Activated CD4-positive, alpha-beta T cell treated with anti-CD3 and anti-CD28 coated beads, Interleukin-2, amount 10 ng/mL, durations not matched to agents 7 days and 5 days (primary cell): Measurements from ENCODE around the gene XXYLT1. TPM values are rescaled to one million over a fixed set of nuclear protein-coding genes. Genes with fewer than 3 reads are reported as not detected.

Experiments
- CTCF ChIA-PET: fragments of 350-600 bp; sonication (Branson Sonifier 250); formaldehyde crosslinking; loops from one replicate; lab custom pipeline; 2021; ENCODE audit warnings: antibody characterized with exemption; lab: Charles Lee
- POLR2A ChIA-PET: fragments of 350-600 bp; sonication (Branson Sonifier 250); formaldehyde crosslinking; loops from one replicate; lab custom pipeline; 2021; ENCODE audit warnings: antibody characterized with exemption; lab: Charles Lee
- DNase-seq: peaks from one replicate; pipeline ENCODE4 v3.0.0-alpha.2; 2020
- H3K27ac Mint-ChIP-seq: one replicate; pipeline ENCODE4 v1.8.0; 2021; ENCODE audit warnings: mild to moderate bottlenecking, moderate library complexity, mixed read lengths
- H3K27me3 Mint-ChIP-seq: one replicate; pipeline ENCODE4 v1.8.0; 2021; ENCODE audit warnings: mixed read lengths
- H3K36me3 Mint-ChIP-seq: one replicate; pipeline ENCODE4 v1.8.0; 2021; ENCODE audit warnings: low read depth, mixed read lengths
- H3K4me1 Mint-ChIP-seq: one replicate; pipeline ENCODE4 v1.8.0; 2021; ENCODE audit warnings: mixed read lengths
- H3K4me3 Mint-ChIP-seq: one replicate; pipeline ENCODE4 v1.8.0; 2021; ENCODE audit warnings: mild to moderate bottlenecking, moderate library complexity, mixed read lengths
- H3K9me3 Mint-ChIP-seq: one replicate; pipeline ENCODE4 v1.8.0; 2021; ENCODE audit warnings: mixed read lengths
- total RNA-seq, 2 experiments: library from RNA; stranded (reverse); gene quantifications; one replicate each; pipeline ENCODE4 v1.2.3, GENCODE V29; 2021

The XXYLT1 gene
- total RNA-seq, 2 experiments from 2014 or later = 7.7 to 7.8 TPM

DNA sequence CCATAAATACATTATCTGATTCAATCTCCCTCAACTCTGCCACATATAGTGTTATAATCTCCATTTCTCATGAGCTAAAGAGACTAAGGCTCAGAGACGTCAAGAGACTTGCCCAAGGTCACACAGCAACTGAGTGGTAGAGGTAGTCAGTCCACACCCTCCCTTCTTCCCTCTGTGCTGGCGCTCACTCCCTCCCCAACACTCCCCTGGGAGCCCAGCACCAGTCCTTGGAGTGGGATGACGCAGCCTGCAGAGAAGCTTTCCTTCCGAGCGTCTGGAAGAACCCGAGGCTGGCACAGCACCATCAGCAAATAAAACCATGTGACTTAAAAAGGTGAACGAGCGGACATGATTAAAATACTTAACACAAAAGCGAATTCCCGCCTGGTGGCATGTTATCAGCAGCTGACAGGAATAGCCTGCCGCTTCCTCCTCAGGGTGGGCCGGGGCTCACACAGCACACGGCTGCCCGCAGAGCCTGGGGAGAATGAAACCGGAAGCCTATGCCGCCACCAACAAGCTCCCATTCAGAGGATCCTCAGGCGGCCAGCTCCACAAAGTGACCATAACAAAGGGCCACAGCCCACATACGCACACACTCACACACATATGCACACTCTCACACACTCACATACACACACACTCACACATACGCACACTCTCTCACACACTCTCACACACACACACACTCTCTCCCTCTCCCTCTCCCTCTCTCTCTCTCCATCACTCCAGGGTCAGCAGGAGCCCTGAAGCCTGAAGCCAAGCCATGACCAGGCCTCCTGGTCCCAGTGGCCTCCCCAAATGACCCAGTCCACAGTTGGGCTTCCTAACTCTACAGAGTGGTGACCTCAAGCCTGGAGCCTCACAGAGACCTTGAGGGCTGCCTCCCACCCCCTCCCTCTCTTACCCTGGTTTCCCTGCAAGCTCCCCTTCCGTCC lies 120.5 kb downstream of the XXYLT1 start:
- Mint-ChIP-seq H3K4me1 (peaks cover 45% of the 10 kb centered on the region), H3K27ac (peak overlapping the region; percentile 78), H3K4me3 (peak overlapping the region; percentile 35), H3K9me3 (no peaks in the 10 kb centered on the region), H3K27me3 (peaks cover 2% of the 10 kb centered on the region), H3K36me3 (no peaks in the 10 kb centered on the region)
- DNase-seq = peak; percentile 37
- ChIA-PET POLR2A (no interaction called here), CTCF (interaction anchor here (0.9 to 1.8 kb wide), 2 partner anchors 19 to 83 kb away, joined by 3 to 5 read pairs; no protein-coding TSS in a partner anchor)

DNA sequence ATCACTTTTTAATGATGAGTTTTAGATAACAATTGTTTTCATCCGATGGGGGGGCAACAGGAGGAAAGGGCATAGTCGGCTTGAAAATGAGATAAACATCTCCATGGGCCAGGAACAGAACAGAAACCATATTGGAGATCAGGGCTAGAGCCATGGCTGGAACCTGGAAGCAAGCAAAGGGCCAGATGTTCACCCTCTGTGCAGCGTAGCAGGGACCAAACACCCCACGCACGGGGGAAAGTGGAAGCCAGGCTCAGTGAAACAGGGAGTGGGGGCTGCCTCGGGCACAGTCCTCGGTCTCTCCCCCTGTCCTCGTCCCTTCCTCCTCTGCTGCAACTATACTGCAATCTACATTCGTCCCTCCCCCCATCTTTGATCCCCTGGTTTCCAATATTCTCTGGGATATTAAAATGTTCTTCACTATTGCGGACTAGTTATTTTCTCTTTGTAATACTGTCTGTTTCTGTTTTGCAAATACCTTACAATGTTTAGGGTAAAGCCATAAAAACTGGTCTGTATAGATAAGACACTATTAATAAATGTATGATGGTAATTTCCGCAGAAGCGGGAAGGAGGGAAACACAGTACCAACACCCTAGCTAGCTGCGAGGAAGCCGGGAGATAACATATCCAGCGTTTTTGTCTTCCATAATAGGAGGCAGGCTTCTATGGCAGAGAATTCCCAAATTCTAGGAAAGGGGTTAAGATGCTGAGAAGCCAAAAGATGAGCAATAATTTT lies 121.5 kb downstream of the XXYLT1 start:
- DNase-seq = no peak
- ChIA-PET POLR2A (no interaction called here), CTCF (interaction anchor here (1.8 kb wide), 1 partner anchor 18 kb away, joined by 5 read pairs; no protein-coding TSS in a partner anchor)
- Mint-ChIP-seq H3K36me3 (no peaks in the 10 kb centered on the region), H3K4me3 (no peak overlapping the region), H3K4me1 (peaks cover 44% of the 10 kb centered on the region), H3K9me3 (no peaks in the 10 kb centered on the region), H3K27me3 (peaks cover 2% of the 10 kb centered on the region), H3K27ac (no peak overlapping the region)

DNA sequence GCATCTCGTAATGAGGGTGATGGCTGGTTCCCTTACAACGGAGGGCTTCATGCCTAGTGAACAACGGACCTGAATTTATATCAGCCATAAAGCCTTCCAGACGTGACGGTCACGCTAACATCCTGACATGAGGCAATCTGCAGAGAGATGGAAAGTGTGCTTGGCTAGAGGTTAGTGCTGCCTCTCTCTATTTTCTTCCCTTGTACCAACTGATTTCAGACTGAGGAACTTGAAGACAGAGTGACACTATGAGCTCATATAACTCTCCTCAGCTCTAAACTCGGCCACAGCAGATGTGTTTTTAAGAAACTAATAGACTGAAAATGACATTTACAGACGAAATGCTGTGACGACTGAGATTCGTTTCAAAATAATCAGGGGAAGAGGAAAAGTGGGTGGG lies 122.4 kb downstream of the XXYLT1 start:
- POLR2A ChIA-PET = no interaction called here
- no peak for DNase-seq
- no peaks in the 10 kb centered on the region for H3K9me3 Mint-ChIP-seq

DNA sequence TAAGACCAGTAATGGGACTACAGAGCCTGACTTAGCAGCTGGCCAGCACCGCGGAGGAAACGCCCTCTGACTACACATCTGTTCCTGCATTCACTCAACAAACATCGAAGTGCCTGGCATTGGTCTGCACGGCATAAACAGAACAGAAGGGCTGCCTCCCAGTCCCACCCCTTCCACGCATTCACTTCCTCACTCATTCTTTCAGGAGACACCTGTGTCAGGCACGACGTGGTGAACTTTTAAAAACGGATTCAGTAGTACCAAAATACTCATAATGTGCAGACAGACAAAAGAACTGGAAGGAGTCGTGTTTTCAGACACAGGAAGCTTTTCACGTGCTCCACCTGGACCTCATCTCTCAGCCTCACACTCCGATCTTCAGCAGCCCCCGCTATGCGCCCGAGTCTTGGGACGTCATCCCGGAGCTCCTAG lies 123.3 kb downstream of the XXYLT1 start:
- POLR2A ChIA-PET = no interaction called here
- peak overlapping the region; percentile 73 for H3K27ac Mint-ChIP-seq
- H3K4me3 Mint-ChIP-seq = peak overlapping the region; percentile 64
- H3K27me3 Mint-ChIP-seq = peaks cover 2% of the 10 kb centered on the region
- no peaks in the 10 kb centered on the region for H3K36me3 Mint-ChIP-seq
- peaks cover 2% of the 10 kb centered on the region for H3K9me3 Mint-ChIP-seq
- CTCF ChIA-PET = interaction anchor here (0.6 to 1.2 kb wide), 2 partner anchors 17 to 1576 kb away, joined by 3 to 4 read pairs; no protein-coding TSS in a partner anchor
- H3K4me1 Mint-ChIP-seq = peaks cover 42% of the 10 kb centered on the region
- peak; percentile 60 for DNase-seq

More for the DNA sequence above, 122.4 kb downstream of the XXYLT1 start:
- CTCF ChIA-PET = no interaction called here
- Mint-ChIP-seq H3K27me3 (peaks cover 2% of the 10 kb centered on the region), H3K4me1 (peaks cover 42% of the 10 kb centered on the region), H3K27ac (no peak overlapping the region), H3K36me3 (no peaks in the 10 kb centered on the region), H3K4me3 (peak overlapping the region; percentile 64)

DNA sequence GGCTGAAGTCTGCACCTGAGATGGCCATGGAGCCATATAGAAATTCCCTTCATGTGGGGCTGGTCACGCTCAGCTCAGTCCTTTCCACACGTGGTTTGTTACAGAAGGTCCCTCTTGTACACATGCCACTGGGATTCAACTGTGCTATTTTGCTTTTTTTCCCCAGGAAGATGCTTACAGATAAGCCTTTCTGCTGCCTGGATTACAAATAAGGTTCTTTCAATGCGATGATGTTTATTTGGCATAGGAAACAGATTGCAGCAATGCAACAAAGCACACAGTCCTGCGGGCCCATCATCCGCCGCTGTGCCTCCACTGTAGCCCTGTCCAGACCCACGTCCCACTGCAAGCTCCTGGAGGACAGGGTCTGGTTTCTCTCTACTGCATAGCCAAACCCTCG lies 124.8 kb downstream of the XXYLT1 start:
- H3K4me1 Mint-ChIP-seq = peaks cover 42% of the 10 kb centered on the region
- H3K9me3 Mint-ChIP-seq = peaks cover 7% of the 10 kb centered on the region
- CTCF ChIA-PET = interaction anchor here (0.9 to 1.5 kb wide), 2 partner anchors 9 to 21 kb away, joined by 3 to 5 read pairs; no protein-coding TSS in a partner anchor

DNA sequence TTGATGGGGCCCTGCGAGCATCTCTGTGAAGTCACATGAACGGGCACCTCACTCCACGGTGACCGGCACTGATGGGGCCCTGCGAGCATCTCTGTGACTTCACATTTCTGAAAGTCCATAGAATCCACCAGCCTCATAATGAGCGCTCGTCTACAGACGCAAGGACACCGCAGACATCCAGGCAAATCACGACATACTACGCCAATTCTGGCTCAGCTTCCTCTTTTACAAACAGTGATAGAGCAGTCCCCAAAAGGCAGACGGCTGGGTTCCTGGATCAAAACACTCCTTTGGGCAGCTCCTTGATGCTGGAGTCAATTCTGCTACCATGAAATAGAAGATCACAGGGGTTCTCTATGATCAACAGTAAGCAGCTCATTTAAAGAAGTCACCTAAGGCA lies 125.4 kb downstream of the XXYLT1 start:
- Mint-ChIP-seq H3K9me3 (peaks cover 12% of the 10 kb centered on the region), H3K27me3 (peaks cover 2% of the 10 kb centered on the region), H3K36me3 (peaks cover 7% of the 10 kb centered on the region), H3K4me3 (no peak overlapping the region), H3K27ac (no peak overlapping the region), H3K4me1 (peaks cover 37% of the 10 kb centered on the region)
- DNase-seq = no peak
- POLR2A ChIA-PET = no interaction called here
- CTCF ChIA-PET = interaction anchor here (0.9 to 1.5 kb wide), 2 partner anchors 9 to 22 kb away, joined by 3 to 5 read pairs; no protein-coding TSS in a partner anchor

More for the DNA sequence above, 124.8 kb downstream of the XXYLT1 start:
- DNase-seq = no peak
- Mint-ChIP-seq H3K27me3 (peaks cover 2% of the 10 kb centered on the region), H3K36me3 (peaks cover 3% of the 10 kb centered on the region), H3K4me3 (no peak overlapping the region), H3K27ac (no peak overlapping the region)
- POLR2A ChIA-PET = no interaction called here

DNA sequence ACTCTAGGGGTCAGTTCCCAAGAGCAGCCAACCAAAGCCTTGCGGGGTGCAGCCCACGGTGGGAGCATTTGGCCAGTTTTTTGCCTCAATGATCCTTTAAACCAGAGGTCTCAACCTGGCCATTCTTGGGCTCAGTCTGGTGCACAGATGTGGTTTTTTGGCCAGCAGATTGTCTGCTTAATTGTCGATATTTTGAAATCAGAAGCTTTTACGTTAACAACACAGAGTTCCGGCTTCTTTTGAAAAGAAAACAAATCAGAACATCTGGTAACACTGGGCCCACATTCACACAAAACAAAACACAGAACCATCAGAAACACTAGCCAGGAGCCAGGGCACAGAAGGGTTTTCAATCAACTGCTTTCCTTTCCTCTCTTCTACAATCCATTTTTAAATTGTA lies 127.7 kb downstream of the XXYLT1 start:
- Mint-ChIP-seq H3K36me3 (peaks cover 9% of the 10 kb centered on the region), H3K4me1 (peaks cover 19% of the 10 kb centered on the region), H3K27ac (no peak overlapping the region), H3K4me3 (no peak overlapping the region), H3K27me3 (no peaks in the 10 kb centered on the region), H3K9me3 (peaks cover 17% of the 10 kb centered on the region)
- ChIA-PET POLR2A (no interaction called here), CTCF (no interaction called here)
- no peak for DNase-seq

DNA sequence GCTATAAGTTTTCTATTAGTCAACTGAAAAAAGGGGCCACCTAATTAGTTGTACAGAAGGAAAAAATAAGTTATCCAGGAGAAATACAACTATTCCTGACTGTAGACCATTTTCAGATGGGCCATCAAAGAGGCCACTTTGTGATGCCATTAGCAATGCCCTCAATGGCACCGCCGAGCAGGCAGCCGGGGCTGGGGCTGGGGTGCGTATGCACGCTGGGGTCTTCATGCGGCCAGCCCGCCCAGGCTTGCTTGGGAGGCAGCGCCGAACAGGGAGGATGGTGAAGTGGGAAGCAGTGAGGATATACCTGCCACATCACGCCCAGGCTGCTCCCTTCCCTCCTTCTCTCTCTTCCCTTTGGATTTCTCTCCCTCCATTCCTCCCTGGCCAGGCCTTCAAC lies 128.4 kb downstream of the XXYLT1 start:
- H3K36me3 Mint-ChIP-seq = peaks cover 9% of the 10 kb centered on the region
- no peak overlapping the region for H3K27ac Mint-ChIP-seq

DNA sequence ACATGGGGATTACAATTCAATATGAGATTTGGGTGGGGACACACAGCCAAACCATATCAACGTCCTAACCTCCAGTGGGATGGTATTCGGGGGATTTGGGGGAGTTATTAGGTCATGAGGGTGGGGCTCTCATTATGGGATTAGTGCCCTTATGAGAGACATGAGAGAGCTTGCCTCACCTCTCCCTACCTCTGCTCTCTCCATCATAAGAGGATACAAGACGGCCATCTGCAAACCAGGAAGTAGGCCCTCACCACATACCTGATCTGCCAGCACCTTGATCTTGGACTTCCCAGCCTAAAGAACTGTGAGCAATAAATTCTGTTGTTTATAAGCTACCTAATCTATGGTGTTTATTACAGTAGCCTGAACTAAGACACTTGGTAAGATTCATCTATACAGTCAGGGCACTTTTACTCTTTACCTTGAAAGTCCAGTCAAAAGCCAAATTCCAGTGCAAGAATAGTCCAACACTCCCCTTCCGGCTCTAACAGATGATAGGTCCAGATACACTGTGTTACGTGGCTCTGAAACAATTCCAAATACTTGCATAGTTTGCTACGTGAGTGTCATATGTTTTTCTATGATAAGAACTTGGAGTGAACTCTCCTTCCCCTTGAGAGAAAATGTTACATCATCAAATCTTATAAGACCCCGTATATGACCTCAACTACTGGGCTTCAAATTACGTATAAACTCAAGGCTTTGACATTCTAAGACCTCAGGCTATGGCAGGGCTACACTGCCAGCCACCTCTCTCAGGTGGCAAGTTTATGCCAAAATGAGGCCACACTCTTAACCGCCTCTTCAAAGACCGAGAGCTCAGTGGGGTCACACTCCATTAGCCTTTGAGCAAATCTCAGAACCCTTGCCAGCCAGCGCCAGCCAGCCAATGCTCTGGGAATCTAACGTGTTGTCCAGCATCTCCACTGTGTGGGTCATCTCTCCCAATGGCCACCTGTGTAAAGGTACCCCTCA lies 129.9 kb downstream of the XXYLT1 start:
- Mint-ChIP-seq H3K36me3 (peaks cover 9% of the 10 kb centered on the region), H3K4me1 (peaks cover 6% of the 10 kb centered on the region)

More for the DNA sequence above, 128.4 kb downstream of the XXYLT1 start:
- H3K9me3 Mint-ChIP-seq = peaks cover 17% of the 10 kb centered on the region
- no peaks in the 10 kb centered on the region for H3K27me3 Mint-ChIP-seq
- POLR2A ChIA-PET = no interaction called here
- no peak overlapping the region for H3K4me3 Mint-ChIP-seq
- CTCF ChIA-PET = no interaction called here
- no peak for DNase-seq
- H3K4me1 Mint-ChIP-seq = peaks cover 12% of the 10 kb centered on the region

DNA sequence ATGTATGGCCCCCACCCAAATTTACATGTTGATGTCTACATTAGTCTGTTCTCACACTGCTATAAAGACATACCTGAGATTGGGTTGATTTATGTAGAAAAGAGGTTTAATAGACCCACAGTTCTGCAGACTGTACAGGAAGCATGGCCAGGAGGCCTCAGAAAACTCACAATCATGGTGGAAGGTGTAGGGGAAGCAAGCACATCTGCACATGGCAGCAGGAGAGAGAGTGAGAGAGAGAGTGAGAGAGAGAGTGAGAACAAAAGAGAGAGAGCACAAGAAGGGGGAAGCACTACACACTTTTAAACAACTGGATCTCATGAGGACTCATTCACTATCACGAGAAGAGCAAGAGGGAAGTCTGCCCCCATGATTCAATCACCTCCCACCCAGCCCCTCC lies 130.5 kb downstream of the XXYLT1 start:
- ChIA-PET CTCF (interaction anchor here (0.8 kb wide), 1 partner anchor 26 kb away, joined by 3 read pairs; no protein-coding TSS in a partner anchor), POLR2A (no interaction called here)
- no peak overlapping the region for H3K4me3 Mint-ChIP-seq
- DNase-seq = no peak
- peaks cover 17% of the 10 kb centered on the region for H3K9me3 Mint-ChIP-seq
- H3K27ac Mint-ChIP-seq = no peak overlapping the region
- H3K27me3 Mint-ChIP-seq = no peaks in the 10 kb centered on the region
- peaks cover 9% of the 10 kb centered on the region for H3K36me3 Mint-ChIP-seq
- H3K4me1 Mint-ChIP-seq = peaks cover 6% of the 10 kb centered on the region

More for the DNA sequence above, 129.9 kb downstream of the XXYLT1 start:
- DNase-seq = no peak
- ChIA-PET POLR2A (no interaction called here), CTCF (interaction anchor here (0.8 kb wide), 1 partner anchor 26 kb away, joined by 3 read pairs; no protein-coding TSS in a partner anchor)
- H3K9me3 Mint-ChIP-seq = peaks cover 17% of the 10 kb centered on the region
- H3K4me3 Mint-ChIP-seq = no peak overlapping the region
- H3K27ac Mint-ChIP-seq = no peak overlapping the region
- H3K27me3 Mint-ChIP-seq = no peaks in the 10 kb centered on the region

DNA sequence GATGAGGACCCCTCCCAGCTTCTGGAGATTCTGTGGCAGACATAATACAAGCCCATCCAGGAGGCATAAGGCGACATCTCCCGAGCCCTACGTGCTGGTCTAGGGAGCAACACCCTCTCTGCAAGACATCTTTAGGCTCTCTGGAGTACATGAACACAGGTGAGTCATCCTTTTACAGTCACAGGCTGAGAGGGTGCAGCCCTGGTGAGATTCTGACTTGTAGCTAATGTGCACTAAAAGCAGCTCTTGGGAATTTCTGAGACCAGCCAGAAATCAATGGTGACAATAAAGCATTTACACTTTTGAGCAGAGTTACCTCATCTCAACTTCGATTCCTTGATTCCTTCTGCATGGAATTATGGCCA lies 131.1 kb downstream of the XXYLT1 start:
- peaks cover 4% of the 10 kb centered on the region for H3K4me1 Mint-ChIP-seq
- DNase-seq = no peak
- no peaks in the 10 kb centered on the region for H3K27me3 Mint-ChIP-seq
- ChIA-PET POLR2A (no interaction called here), CTCF (interaction anchor here (0.5 to 0.8 kb wide), 2 partner anchors 25 to 465 kb away, joined by 3 to 4 read pairs; no protein-coding TSS in a partner anchor)
- H3K4me3 Mint-ChIP-seq = no peak overlapping the region
- peaks cover 9% of the 10 kb centered on the region for H3K36me3 Mint-ChIP-seq
- H3K27ac Mint-ChIP-seq = no peak overlapping the region
- peaks cover 17% of the 10 kb centered on the region for H3K9me3 Mint-ChIP-seq
